GM12875 (cell line): ENCODE results near the gene TMEM14B.
A peak's percentile ranks its signal among the peaks of the same experiment; 100 is the strongest.

Source experiments
- H3K4me3 ChIP-seq: one replicate; pipeline ENCODE4 v1.5.1; 2011; ENCODE audit warnings: low read depth, low read length, control low read depth
- TF ChIP-seq, protein P1 (sequence below): IDR thresholded peaks from 2 replicates; pipeline ENCODE4 v1.5.1; 2011; ENCODE audit warnings: low read depth, mild to moderate bottlenecking, control low read depth, inconsistent platforms, low read length, moderate library complexity, borderline replicate concordance; ENCODE audit not compliant: insufficient read depth

The TMEM14B gene

GRCh38 chr6:10794239-10794638 is 46.6 kb downstream of the TMEM14B start:
- TF ChIP-seq, protein P1, sequence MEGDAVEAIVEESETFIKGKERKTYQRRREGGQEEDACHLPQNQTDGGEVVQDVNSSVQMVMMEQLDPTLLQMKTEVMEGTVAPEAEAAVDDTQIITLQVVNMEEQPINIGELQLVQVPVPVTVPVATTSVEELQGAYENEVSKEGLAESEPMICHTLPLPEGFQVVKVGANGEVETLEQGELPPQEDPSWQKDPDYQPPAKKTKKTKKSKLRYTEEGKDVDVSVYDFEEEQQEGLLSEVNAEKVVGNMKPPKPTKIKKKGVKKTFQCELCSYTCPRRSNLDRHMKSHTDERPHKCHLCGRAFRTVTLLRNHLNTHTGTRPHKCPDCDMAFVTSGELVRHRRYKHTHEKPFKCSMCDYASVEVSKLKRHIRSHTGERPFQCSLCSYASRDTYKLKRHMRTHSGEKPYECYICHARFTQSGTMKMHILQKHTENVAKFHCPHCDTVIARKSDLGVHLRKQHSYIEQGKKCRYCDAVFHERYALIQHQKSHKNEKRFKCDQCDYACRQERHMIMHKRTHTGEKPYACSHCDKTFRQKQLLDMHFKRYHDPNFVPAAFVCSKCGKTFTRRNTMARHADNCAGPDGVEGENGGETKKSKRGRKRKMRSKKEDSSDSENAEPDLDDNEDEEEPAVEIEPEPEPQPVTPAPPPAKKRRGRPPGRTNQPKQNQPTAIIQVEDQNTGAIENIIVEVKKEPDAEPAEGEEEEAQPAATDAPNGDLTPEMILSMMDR, result no peak
- no peak overlapping the region for H3K4me3 ChIP-seq

- no peak overlapping the region for H3K4me3 ChIP-seq
- TF ChIP-seq, protein P1, result no peak
Observed at GRCh38 chr6:10800810-10801209, 53.2 kb downstream of the TMEM14B start.

DNA sequence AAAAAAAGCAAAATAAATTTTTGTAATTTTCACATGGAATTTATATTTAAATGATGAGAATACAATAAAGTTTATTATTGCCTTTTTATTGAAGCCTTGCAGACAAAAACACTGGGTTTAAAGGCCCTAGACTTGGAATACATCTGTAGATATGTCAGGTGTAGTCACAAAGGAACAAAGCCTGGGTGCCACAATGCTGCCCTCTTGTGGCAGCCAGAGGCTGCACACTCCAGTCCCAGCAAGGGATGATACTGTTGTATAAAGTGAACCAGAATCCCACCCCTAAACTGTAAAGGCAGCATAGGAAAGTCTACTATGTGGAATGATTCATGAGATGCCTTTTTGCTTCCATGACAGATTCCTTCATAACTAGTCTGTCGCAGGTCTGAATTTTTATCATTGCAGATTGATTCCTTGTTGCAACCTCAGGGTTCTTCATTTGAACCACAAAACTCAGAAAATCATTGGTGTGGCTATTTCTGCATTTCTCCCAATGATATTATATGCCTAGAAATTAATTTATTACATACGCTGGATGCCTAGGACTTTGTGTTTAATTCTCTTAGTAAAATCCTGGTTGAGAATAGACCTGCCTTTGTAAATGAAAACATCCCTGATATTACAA is 53.7 kb downstream of the TMEM14B start:
- no peak overlapping the region for H3K4me3 ChIP-seq
- TF ChIP-seq, protein P1, result peak; percentile 92
